Activated T-helper 1 cell treated with Interleukin-2 at 50 U/mL for 16 hours (primary cell): ENCODE results near the gene PLBD2.

Experiments used
- DNase-seq: peaks from one replicate; pipeline ENCODE4 v3.0.0-alpha.2; 2020; ENCODE audit warnings: low read depth

Gene PLBD2

DNA sequence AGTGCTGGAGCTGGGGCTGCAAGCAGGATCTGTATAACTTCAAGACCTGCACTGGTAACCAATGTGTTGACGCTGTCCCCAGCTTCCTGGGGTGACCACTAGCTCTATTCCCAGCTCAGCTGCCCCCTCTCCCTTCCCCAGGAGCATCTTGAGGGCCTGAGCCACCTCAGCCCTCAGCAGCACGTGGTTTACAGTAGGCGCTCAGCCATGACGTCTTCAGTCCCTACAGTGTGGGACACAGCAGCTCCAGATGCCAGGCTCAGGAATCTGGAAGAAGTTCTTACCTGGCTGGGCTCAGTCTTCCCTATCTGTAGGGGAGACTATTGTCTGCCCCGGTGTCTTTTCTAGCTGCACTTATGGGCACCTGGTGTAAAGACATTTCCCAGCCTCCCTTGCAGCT is 36.7 kb downstream of the PLBD2 start:
- no peak for DNase-seq

DNA sequence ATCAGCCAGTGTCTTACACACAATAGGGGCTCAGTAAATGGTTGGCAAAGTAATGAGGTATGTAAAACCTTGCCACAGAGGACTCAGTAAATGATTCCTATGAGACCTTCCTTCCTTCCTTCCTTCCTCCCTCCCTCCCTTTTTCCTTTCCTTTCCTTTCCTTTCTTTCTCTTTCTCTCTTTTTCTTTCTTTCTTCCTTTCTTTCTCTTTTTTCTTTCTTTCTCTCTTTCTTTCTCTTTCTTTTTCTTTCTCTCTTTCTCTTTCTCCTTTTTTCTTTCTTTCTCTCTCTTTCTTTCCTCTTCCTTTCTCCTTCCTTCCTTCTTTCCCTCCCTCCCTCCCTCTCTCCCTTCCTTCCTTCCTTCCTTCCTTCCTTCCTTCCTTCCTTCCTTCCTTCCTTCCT is 37.8 kb downstream of the PLBD2 start:
- no peak for DNase-seq

DNA sequence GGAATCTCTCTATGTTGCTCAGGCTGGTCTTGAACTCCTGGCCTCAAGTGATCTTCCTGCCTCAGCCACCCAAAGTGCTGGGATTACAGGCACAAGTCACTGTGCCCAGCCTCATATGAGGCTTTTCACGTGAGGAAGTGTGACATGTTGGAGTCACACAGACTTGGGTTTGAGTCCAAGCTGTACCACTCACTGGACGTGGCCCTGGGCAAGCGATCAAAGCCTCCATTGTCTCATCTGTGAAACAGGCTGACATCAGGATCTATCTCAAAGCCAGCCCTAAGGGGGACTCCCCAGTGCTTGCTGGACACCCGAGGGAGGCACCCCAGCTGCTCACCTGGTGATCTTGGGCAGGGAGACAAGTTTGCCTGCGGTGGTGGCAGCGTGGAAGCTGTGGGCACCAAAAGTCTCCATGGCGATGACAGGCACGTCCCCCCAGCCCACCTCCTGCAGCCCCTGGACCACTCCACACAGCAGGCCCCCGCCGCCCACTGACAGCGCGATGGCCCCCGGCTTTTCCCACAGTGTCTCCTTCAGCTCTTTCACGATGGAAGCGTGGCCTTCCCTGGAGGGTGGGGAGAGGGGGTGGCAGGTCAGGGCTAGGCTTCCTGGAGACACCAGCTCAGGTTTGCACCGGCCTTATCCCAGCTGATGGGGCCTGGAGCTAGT is 38.6 kb downstream of the PLBD2 start:
- no peak for DNase-seq

DNA sequence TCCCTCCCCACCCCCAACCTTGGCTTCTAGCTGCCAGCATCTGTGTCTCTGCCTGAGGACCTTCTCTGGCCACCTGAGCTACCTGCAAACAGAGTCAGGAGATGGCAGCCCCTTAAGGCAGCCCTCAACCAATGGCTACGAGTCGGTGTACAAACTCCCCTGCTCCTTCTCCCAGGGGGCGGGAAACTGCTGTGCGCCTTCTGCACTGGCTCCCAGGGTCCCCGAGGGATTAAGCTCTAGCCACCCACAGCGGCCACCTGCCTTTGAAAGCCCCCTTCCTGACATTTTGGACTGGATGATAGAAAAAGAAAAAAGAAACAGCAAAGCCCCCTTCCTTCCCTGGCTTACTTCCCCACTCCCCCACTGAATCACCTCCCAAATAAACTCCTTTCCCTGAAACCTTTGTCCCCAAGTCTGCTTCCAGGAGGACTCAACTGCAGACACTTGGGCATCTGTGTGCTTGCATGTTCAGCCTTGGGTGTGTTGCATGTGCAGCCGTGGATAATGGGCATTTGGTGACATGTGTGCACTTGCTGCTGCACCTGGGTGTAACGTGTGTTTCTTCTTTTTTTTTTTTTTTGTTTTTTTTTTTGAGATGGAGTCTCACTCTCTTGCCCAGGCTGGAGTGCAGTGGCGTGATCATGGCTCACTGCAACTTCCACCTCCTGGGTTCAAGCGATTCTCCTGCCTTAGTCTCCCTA is 39.3 kb downstream of the PLBD2 start:
- no peak for DNase-seq

DNA sequence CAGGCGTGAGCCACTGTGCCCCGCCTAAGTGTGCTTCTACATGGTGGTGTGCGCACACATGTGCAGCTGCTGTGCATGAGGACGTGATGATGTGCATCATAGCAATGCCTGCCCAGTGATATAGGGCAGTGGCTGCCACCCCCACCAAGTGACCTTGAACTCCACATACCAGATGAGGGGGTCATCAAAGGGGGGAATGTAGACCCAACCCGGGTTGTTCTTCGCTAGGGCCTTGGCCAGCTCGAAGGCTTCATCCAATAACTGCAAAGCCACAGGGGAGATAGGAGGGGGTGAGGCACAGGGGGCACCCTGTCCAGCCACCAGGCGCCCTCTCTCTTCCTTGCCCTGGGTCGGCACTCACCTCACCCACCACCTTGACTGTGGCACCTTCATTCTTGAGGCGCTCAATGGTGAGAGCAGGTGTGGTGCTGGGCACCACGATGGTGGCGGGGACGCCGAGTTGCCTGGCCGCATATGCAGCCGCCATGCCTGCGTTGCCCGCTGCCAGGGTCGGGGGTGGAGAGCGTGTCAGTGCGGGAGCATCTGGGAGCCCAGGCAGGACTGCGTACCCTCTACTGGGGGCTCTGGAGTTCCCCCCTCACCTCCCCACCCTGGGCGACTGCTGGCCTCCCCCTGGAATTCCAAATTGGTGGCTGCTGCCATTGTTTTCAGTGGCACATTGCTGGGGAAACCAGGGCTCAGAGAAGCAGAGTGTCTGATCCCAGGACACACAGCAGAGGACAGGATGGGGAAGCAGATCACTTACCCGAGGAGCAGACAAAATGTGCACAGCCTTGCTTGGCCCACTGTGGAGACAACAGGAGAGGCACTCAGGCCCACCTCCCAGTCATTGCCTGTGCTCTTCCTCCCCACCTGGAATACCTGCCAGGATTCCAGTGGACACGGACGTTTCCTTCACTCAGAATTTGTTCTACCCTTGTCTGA is 40.2 kb downstream of the PLBD2 start:
- no peak for DNase-seq

DNA sequence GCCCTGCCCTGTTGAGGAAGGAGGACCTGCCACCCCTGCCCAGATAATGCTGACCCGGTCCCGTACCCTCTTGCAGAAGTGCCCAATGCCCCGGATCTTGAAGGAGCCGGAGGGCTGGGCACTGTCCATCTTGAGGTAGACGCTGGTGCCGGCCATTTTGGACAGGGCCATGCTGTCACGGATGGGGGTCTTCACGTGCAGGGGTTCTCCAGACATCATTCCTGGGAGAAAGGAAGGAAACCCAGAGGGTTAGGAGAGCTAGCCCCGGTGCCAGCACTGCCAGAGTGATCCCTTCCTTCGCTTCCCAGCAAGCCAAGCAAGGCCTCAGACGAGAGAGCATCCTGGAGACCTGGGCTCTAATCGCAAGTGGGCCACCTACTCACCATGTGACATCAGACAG is 41.1 kb downstream of the PLBD2 start:
- no peak for DNase-seq

DNA sequence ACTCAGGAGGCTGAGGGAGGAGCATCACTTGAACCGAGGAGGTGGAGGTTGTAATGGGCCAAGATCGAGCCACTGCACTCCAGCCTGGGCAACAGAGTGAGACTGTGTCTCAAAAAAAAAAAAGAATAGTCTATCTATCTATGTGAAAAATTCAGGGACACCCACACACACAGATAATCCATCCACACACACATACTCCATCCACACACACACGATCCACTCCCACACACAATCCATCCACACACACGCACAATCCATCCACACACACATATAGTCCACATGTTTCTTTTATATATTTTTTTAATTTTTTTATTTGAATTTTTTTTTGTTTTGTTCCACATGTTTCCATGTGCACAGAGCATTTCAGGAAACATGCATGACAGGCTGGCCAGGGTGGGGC is 42.0 kb downstream of the PLBD2 start:
- DNase-seq: no peak

DNA sequence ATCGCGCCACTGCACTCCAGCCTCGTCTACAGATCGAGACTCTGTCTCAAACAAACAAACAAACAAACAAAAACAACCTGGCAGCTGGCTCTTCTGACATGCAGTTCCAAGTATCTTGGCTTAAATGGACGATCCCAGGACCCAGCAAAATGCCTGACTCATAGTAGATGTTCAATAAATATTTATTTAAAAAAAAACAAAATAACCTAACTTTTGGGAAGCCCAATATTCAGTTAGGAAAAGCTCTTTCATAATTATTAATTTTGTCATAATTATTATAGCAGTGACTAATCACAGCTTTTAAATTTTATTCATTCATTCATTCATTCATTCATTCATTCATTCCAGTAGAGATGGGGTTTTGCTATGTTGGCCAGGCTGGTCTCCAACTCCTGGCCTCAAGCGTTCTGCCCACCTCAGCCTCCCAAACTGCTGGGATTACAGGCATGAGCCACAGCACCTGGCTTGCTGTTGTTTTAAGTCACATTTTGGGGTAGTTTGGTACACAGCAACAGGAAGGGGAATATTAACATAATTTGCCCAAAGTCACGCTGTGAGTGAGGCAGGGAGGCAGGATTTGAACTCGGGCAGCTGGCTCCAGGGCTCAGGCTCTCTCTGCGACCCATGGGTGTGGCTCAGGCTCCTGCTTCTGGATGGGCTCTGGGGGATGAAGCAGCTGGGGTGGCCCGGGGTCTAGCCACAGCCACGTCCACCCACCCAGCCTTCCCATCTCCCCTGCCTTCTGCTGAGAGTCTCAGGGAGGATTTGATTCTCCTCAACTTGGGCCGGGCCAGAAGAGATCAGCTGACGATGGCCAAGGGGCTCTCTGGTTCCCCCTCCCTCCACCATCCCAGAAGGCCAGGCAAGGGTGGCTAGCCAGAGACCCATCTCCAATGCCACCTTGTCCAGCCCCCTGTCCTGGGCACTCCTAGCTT is 42.9 kb downstream of the PLBD2 start:
- DNase-seq: no peak

DNA sequence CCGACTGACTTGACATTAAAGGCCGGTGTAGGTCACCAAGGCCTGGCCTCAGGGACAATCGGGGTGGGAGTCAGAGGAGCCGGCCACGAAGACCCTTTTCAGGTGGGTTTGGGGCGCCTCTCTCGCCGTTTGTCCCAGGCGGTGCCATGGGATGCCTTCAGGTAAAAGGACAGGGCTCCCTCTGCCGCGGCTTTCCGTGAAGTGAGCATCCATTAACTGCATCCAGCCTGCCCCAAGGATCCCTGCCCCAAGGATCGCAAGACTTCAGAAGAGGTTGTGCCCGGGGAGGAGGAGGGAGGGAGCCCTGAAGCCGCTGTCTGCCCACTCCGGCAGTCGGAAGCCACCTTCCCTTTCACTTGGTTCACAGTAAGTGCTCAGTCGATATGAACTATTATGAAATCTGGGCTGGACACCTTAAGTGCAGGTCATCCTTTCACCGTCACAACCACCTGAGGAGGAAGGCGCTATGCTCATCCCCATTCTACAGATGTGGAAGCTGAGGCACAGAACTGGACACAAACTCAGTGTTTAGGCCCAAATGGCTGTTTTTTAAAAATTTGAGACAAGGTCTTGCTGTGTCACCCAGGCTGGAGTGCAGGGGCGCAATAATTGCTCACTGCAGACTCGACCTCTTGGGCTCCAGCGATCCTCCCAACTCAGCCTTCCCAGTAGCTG is 44.3 kb downstream of the PLBD2 start:
- no peak for DNase-seq

DNA sequence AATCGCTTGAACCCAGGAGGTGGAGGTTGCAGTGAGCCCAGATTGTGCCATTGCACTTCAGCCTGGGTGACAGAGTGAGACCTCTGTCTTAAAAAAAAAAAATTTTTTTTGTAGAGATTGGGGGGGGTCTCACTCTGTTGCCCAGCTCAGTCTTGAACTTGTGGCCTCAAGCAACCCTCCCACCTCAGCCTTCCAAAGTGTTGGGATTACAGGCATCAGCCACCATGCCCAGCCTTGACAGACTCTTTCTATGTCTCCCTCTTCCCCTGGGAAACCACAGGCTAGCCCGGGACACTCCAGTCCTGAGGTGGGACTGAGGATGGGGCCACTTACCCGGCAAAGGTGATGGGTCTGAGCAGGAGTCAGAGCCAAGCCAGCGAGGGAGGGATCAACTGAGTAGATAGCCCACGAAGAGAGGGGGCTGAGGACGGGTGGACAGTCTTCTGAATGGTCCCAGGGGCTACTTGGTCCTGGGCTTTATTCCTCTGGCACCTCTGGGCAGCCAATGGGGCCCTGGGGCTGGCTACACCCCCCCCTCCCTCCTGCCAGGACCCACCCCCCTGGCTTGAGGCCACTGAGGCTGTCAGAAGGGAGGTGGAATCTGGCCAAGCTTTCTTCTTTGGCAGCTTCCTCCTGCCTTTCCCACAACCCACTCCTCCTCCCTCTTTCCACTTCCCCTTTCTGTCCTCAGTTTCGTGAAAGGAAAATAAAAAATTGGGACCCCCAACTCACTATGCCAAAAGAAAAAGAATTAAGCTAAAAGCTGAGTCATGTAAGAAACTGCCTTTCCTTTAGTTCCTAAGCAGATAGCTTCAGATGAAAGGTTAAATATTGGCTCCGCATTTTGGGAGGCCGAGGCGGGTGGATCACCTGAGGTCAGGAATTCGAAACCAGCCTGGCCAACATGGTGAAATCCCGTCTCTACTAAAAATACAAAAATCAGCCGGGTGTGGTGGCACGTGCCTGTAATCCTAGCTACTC is 45.3 kb downstream of the PLBD2 start, which contains the start of gene SDS:
TSS of gene SDS (minus strand) at position 453 of the 981 bp plus-strand sequence. CDS start 4,179 bp downstream, outside the sequence.
- no peak for DNase-seq

DNA sequence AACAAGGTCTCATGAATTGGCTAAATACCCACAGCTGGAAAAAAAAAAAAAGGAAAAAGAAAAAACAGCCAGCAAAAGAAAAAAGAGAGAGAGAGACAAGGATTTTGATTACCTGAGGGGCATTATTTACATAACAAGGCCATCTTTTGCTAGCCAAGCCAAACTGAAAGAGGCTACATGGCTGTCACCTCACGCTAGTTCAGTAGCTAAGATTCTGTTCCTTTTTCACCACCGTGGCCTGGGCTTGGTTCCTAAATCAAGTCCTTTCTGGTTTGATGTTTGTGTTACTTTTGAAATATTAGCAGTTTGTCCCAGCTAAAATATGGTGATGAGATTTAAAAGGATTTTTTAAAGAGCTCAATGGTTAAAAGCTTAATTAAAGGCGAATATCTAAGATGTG is 47.3 kb downstream of the PLBD2 start:
- no peak for DNase-seq

DNA sequence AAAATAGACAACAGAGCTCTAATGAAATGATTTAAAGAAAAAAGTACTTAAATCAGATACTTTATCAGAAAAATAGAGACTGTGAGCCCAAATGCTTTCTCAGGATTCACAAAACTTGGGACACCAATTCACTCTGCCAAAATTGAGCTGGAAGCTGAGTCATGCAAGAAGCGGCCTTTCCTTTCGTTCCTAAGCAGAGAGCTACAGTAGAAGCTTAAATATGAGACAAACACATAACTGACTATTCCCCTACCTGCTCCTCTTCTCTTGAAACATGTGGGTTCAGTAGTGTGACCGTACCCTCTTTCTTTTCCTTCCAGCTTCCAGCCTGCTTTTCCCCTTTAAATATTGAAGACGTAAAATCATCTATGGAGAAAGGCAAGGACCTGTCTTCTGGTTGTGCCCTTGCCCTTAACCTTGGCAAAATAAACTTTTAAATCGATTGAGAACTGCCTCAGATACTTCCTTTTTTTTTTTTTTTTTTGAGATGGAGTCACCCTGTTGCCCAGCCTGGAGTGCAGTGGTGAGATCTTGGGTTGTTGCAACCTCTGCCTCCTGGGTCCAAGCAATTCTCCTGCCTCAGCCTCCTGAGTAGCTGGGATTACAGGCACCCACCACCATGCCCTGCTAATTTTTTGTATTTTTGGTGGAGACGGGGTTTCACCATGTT is 49.7 kb downstream of the PLBD2 start:
- no peak for DNase-seq

DNA sequence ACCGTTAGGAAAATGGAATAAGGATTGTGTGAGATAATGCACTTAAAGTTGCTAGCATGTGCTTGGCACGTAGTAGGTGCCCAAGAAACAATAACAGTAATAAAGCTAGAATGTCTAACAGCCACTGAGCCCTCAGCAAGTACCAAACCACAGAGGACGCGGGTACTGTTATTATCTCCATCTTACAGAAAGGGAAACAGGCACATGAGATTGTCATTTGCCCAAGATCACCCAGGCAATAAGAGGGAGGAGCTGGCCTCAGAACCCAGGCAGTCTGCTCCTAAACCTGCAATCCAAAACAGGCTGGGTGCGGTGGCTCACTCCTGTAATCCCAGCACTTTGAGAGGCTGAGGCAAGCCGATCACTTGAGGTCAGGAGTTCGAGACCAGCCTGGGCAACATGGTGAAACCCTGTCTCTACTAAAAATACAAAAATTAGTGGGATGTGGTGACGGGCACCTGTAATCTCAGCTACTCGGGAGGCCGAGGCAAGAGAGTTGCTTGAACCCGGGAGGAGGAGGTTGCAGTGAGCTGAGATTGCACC is 50.4 kb downstream of the PLBD2 start:
- no peak for DNase-seq

DNA sequence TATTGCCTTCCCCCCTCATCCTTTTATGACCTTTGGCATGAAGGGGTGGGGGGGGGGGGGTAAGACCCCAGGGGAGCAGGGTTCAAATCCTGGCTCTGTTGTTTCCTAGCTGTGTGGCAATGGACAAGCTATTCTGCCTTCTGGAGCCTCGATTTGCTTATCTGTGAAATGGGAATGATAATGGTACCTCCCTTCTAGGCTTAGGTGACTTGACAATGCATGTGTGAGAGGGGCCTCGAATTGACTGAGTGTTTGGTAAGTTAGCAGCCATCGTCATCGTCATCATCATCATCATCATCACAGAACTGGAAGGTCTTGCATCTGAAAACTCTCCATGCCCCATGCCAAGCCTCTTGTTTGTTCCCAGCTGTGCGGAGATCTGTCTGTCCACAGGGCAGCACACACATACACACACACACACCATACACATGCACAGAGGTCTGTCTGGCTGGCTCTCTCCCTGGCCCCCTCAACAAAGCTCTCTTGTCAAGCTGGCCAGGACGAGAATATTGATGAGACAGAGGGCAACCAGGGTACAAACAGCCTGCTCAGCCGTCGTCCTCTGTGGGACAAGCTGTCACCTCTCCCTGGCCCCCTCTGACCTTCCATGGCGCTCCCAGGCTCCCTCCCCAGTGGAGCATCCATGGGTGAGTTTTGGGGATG is 51.2 kb downstream of the PLBD2 start:
- no peak for DNase-seq

DNA sequence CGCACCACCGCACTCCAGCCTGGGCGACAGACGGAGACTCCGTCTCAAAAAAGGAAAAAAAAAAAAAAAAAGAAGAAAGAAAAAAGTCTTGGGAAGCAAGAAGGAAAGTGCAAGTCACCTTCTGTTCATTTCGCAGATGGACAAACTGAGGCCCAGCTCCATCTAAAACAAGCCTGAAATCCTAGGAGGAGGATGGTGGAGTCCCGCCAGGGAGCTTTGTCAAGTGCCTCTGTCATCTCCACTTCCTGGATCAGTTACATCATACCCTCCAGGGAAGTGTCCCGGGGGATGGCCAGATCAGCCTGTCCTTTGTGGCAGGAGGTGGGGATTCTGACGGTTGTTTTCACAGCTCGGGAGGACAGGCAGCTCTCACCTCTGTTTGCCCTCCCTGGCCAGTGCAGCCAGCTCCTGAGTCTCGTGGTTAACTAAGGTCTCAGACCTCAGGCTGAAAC is 55.1 kb downstream of the PLBD2 start:
- no peak for DNase-seq

DNA sequence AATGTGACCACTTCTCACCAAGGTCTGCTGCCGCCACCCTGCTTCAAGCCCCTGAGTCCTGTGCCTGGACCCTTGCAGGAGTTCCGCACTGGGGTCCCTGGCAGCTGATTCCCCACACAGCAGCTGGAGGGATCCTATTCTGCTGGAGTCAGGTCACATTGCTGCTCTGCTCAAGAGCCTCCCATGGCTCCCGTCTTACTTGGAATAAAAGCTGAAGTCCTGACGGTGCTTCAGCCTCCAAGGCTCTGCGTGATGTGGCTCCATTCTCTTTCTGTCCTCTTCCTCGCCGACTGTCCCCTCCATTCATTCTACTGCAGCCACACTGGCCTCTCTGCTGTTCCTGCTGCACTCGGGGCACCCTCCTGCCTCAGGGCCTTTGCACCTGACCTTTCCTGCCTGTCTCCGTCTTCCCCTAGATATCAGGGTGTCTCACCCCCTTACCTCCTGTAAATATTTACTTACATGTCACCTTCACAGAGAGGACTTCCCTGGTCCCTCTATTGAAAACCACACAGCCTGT is 56.2 kb downstream of the PLBD2 start:
- DNase-seq: no peak

DNA sequence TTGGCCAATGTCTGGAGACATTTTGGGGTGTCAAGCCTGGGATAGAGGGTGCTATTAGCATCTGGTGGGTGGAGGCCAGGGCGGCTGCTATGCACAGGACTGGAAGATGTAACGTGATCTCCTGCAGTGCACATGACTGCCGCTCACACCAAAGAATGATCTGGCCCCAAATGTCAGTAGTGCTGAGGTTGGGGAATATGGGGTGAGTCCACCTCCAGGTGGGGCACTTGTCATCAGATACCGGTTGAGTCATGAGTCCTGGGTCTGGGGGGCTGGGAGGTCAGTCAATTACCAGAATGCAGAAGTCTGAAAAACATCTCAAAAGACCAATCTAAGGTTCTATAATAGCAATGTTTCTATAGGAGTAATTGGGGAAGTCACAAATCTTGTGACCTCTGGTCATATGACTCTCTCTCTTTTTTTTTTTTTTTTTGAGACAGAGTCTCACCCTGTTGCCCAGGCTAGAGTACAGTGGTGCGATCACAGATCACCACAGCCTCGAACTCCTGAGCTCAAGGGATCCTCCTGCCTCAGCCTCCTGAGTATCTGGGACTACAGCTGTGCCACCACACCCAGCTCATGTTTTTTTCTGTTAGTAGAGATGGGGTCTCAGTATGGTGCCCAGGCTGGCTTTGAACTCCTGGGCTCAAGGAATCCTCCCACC is 57.8 kb downstream of the PLBD2 start:
- no peak for DNase-seq
